ENCODE measurements around the gene CBY3.
"Not testable (repeated sequence)": the region's sequence is repeated elsewhere in the genome, so short reads cannot be mapped to it uniquely, and the experiment has no call there.

The CBY3 gene

GRCh38 chr5:179661647-179662046, 19.2 kb downstream of the CBY3 start:
- DNase-seq: not testable (repeated sequence)

DNA sequence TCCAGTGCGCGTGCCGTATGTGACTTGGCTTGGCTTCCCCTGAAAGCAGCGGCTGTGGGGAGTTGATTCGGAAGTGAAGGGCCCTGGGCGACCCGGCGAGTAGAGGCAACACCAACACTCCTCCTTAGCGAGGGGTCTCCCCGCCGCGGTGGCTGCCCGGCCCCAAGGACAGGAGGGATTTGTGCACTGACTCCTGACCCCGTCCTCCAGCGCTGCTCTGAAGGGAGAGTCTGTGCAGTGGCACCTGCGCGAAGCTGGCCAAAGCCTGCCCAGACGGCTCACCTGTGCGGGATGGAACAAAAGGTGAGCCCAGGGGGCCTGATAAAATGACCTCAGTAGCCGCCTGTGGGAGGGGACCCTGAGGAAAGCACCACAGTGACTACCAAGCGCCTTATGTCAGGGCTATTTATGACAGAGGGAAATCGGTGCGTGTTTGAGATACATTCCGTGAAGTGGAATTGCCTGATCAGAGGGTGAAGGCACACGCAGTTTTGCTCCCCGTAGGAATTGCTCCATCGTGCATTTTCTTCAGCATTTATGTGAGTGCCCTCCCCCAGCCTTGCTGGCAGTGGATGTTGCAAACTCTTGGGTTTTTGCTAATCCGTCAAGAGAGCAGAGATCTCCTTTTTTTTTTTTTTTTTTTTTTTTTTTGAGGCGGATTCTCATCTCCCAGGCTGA, 22.5 kb downstream of the CBY3 start:
- not testable (repeated sequence) for DNase-seq

DNA sequence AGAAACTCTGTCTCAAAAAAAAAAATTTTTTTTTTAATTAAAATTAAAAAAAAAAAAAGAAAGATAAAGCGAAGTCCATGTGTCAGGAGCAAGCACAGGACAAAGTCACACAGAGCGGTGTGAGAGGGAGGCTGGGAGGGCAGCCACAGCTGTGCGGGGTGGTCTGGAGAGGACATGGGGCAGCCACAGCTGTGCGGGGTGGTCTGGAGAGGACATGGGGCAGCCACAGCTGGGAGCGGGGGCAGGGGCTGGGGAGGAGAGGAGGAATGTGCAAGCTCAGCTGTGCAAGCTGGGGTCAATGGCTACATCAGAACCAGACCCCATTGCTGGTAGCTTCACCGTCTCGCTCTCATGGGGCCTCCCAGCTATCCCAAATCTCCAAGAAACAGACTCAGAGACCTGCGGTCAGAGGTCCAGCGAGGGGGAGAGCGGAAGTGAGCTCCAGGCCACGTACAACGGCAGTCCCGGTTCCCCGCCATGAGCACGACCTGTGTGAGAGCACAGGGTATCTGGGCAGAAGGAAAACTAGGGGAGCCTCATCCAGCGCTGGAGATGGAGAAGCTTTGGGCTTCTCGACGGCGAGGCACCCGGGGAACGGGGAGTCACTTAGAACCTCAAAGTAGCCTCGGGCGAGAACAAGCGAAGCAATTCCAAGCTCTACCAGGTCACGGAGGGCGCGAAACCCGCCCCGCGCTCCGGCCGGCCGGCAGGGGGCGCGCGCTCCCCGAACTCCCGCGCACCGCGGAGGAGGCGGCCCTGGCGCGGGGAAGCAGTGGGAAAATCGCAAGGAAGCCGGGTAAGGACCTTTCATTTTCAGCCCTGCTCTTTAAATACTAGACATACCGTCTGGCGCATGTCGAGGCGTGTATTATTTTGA, 23.3 kb downstream of the CBY3 start:
- DNase-seq: not testable (repeated sequence)

- not testable (repeated sequence) for DNase-seq
Observed at GRCh38 chr5:179653135-179653534, 27.7 kb downstream of the CBY3 start.

GRCh38 chr5:179650245-179650644, 30.6 kb downstream of the CBY3 start:
- DNase-seq: not testable (repeated sequence)

- DNase-seq: not testable (repeated sequence)
Observed at GRCh38 chr5:179649166-179649703, 31.6 kb downstream of the CBY3 start.

DNA sequence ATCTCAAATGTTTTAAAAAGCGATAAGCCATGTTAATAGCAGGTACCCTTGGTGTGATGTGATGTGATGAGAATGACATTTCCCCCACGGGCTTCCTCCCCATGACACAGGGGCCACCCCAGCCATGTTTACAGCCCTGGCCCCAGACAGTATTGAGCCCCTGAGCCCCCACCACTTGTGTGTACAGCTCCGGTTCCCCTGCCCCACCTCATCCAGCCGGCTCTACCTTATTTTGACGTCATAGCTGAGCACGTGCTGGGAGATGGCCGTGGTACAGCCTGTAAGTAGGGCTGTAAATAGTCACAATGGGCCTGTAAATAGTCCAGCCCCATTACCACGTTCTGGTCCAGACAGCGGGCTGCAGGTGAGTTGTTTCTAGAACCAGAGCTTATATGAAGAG, 32.4 kb downstream of the CBY3 start:
- no peak for DNase-seq

DNA sequence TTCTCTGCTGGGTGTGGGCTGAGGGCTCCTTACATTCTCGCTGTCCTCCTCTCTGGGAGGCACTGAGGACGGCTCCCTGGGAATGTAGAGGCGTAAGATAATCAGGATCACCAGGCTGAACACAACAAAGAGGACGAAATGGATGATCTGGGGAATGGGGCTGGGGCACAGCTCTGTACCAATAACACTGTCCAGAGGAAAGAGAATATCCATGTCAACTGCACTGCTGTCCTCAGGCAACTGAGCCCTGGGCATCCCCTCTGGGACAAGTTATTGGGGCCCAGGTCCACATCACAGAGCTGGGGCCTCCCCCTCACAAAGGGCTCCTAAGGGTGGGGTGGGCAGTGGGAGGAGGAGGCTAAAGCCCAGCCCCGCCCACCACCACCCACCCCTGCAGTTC, 36.1 kb downstream of the CBY3 start:
- not testable (repeated sequence) for DNase-seq

DNA sequence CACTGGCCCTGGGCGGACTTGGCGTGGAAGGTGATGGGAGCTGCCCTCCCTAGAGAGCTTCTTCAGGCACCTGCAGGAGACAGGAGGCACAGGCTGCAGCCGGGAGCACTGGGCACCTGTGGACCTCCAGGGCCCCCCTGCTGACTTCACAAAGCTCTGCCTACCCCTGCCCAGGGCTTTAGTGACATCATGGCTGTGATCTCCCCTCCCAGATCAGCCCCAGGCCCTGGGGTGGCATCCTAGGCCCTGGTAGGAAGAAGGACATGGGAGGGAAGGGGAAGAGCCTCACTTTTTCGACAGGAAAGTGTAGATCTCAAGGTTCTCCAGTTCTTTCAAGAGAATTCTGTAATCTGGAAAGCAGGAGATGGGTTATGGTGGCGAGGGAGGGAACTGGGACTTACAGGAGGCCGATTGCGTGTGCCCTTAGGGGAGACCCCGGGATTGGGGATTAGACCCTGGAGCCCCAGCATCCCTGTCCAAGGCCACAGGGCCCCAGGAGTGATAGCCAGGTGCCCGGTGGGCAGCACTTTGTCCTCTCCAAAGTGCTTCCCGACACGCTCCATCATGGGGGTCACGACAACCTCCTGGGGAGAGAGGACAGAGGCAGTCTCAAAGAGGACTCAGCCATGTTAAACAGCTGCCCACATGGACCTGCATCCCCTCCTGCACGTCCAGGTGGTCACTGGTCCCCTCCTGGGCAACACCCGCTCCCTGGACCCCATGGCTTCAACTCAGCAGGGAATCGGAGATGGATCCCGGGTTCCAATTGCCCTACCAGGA, 37.5 kb downstream of the CBY3 start:
- DNase-seq: not testable (repeated sequence)

DNA sequence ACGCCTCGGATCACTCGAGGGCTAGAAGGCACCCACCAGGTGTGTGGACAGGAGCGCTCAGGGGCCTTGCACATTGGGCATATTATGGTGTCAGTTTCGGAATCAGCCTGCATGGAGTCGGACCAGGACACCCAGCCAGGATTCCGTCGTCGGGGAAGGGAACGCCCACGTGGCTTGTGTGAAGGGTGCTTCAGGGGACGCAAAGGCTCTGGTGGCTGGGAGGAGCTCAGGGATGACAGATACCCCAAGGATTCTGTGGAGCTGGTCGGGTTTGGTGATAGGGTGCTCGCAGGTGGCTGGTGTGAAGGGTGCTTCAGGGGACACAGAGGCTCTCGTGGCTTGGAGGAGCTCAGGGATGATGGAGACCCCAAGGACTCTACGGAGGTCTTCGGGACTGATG, 38.2 kb downstream of the CBY3 start:
- DNase-seq: not testable (repeated sequence)

GRCh38 chr5:179641745-179642144, 39.1 kb downstream of the CBY3 start:
- not testable (repeated sequence) for DNase-seq

GRCh38 chr5:179639296-179639695, 41.5 kb downstream of the CBY3 start:
- not testable (repeated sequence) for DNase-seq

GRCh38 chr5:179634370-179635172, 46.3 kb downstream of the CBY3 start:
- not testable (repeated sequence) for DNase-seq

DNA sequence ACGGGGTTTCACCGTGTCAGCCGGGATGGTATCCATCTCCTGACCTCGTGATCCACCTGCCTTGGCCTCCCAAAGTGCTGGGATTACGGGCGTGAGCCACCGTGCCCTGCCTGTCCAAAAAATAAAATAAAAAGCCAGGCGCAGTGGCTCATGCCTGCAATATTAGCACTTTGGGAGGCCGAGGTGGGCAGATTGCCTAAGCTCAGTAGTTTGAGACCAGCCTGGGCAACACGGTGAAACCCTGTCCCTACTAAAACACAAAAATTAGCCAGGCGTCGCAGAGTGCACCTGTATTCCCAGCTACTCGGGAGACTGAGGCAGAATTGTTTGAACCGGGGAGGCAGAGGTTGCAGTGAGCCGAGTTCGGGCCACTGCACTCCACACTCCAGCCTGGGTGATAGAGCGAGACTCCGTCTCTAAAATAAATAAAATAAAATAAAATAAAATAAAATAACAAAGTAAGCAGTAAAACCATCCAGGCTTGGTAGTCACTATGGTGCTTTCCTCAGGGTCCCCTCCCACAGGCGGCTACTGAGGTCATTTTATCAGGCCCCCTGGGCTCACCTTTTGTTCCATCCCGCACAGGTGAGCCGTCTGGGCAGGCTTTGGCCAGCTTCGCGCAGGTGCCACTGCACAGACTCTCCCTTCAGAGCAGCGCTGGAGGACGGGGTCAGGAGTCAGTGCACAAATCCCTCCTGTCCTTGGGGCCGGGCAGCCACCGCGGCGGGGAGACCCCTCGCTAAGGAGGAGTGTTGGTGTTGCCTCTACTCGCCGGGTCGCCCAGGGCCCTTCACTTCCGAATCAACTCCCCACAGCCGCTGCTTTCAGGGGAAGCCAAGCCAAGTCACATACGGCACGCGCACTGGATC, 47.1 kb downstream of the CBY3 start:
- DNase-seq: not testable (repeated sequence)

Measured in activated naive CD4-positive, alpha-beta T cell treated with anti-CD3 and anti-CD28 coated beads, Interleukin-2, amount 50 U/mL, for 16 hours (primary cell).